Measurements from ENCODE around the gene NTN5. TPM values are rescaled to one million over a fixed set of nuclear protein-coding genes. Genes with fewer than 3 reads are reported as not detected.

NTN5 gene
- total and polyA plus RNA-seq, 9 of the 15 experiments (the other 6 are each of a cell fraction or from before 2014, with no cell fraction given): not detected

DNA sequence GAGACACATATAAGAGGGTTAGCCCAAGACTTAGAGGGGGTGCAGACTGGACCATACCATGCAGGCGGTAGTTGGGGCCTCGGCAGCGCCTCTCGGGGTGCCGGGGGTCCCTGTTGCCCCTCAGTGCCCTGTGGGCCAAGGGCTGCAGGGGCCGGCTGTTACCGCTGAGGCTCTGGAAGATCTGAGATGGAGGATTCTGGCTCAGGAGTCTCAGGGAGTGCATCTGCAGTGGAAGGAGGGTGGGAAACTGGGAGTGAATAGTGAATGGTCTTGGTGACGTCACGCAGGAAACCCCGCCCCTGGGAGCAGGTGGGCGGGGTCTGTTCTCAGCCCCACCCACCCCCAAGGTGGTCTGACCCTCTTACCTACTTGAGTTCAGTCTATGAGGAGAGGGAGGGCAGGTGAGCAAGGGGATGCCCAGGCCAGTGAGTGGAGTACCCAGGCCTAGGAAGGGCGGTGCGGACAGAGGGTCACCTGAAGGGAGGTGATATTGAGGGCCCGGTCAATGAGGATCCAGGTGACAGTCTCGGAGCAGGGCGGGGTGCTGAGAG lies 33.9 kb downstream of the NTN5 start (continued):
- TF ChIP-seq NR3C1 (CRISPR knock-in tag; IDR thresholded peaks at IDR 0.05) (no peak), HMGN3 (IDR thresholded peaks at IDR 0.05; ENCODE audit: borderline replicate concordance, extremely low read depth, insufficient read length, low read depth, low read length) (peak; percentile 51), MTA1 (IDR thresholded peaks at IDR 0.05; ENCODE audit: borderline replicate concordance) (peak; percentile 3; the same call in 1 of the 2 replicates), CREM (IDR thresholded peaks at IDR 0.05; ENCODE audit: low read depth) (peak; percentile 90), POLR2B (IDR thresholded peaks at IDR 0.05; ENCODE audit: low read depth, partially characterized antibody) (peak; percentile 16), KDM5B (IDR thresholded peaks at IDR 0.05; ENCODE audit: insufficient replicate concordance, low read depth, low read length) (no peak), CTBP1 (IDR thresholded peaks at IDR 0.05; ENCODE audit: borderline replicate concordance) (peak; percentile 7; the same call in 1 of the 2 replicates), CCNT2 (IDR thresholded peaks at IDR 0.05; ENCODE audit: borderline replicate concordance, extremely low read depth, insufficient read length, low read depth, low read length) (peak; percentile 32), EGR1 (conservative IDR thresholded peaks at IDR 0.05) (peak; percentile 21; the same call in 1 of the 2 replicates), ZC3H4 (CRISPR knock-in tag; IDR thresholded peaks at IDR 0.05; ENCODE audit: borderline replicate concordance) (peak; percentile 11; the same call in 1 of the 2 replicates), FOXM1 (IDR thresholded peaks at IDR 0.05; ENCODE audit: low read depth) (no peak), FOXM1 (CRISPR knock-in tag; IDR thresholded peaks at IDR 0.05; ENCODE audit: low read depth) (0 out of 2 replicates have a peak, but pooled peaks have one; percentile 28), CREB1 (IDR thresholded peaks at IDR 0.05) (peak; percentile 69), CREB1 (CRISPR knock-in tag; IDR thresholded peaks at IDR 0.05) (peak; percentile 85), JUND (IDR thresholded peaks at IDR 0.05; ENCODE audit: borderline replicate concordance, low read depth, low read length) (peak; percentile 71), JUND (tag; IDR thresholded peaks at IDR 0.05; ENCODE audit: borderline replicate concordance, low read depth, low read length) (peak; percentile 49; the same call in 2 of the 3 replicates), ATF1 (CRISPR knock-in tag; IDR thresholded peaks at IDR 0.05) (peak; percentile 67; the same call in 1 of the 2 replicates), ATF1 (tag; IDR thresholded peaks at IDR 0.05) (peak; percentile 97), XRCC4 (IDR thresholded peaks at IDR 0.05; ENCODE audit: extremely low read depth, insufficient read depth, insufficient read length) (no peak)
- TF ChIP-seq, protein P1, sequence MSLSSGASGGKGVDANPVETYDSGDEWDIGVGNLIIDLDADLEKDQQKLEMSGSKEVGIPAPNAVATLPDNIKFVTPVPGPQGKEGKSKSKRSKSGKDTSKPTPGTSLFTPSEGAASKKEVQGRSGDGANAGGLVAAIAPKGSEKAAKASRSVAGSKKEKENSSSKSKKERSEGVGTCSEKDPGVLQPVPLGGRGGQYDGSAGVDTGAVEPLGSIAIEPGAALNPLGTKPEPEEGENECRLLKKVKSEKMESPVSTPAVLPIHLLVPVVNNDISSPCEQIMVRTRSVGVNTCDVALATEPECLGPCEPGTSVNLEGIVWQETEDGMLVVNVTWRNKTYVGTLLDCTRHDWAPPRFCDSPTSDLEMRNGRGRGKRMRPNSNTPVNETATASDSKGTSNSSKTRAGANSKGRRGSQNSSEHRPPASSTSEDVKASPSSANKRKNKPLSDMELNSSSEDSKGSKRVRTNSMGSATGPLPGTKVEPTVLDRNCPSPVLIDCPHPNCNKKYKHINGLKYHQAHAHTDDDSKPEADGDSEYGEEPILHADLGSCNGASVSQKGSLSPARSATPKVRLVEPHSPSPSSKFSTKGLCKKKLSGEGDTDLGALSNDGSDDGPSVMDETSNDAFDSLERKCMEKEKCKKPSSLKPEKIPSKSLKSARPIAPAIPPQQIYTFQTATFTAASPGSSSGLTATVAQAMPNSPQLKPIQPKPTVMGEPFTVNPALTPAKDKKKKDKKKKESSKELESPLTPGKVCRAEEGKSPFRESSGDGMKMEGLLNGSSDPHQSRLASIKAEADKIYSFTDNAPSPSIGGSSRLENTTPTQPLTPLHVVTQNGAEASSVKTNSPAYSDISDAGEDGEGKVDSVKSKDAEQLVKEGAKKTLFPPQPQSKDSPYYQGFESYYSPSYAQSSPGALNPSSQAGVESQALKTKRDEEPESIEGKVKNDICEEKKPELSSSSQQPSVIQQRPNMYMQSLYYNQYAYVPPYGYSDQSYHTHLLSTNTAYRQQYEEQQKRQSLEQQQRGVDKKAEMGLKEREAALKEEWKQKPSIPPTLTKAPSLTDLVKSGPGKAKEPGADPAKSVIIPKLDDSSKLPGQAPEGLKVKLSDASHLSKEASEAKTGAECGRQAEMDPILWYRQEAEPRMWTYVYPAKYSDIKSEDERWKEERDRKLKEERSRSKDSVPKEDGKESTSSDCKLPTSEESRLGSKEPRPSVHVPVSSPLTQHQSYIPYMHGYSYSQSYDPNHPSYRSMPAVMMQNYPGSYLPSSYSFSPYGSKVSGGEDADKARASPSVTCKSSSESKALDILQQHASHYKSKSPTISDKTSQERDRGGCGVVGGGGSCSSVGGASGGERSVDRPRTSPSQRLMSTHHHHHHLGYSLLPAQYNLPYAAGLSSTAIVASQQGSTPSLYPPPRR (CRISPR knock-in tag; IDR thresholded peaks at IDR 0.05; ENCODE audit: borderline replicate concordance): no peak
- TF ChIP-seq, protein P2, sequence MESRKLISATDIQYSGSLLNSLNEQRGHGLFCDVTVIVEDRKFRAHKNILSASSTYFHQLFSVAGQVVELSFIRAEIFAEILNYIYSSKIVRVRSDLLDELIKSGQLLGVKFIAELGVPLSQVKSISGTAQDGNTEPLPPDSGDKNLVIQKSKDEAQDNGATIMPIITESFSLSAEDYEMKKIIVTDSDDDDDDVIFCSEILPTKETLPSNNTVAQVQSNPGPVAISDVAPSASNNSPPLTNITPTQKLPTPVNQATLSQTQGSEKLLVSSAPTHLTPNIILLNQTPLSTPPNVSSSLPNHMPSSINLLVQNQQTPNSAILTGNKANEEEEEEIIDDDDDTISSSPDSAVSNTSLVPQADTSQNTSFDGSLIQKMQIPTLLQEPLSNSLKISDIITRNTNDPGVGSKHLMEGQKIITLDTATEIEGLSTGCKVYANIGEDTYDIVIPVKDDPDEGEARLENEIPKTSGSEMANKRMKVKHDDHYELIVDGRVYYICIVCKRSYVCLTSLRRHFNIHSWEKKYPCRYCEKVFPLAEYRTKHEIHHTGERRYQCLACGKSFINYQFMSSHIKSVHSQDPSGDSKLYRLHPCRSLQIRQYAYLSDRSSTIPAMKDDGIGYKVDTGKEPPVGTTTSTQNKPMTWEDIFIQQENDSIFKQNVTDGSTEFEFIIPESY (CRISPR knock-in tag; IDR thresholded peaks at IDR 0.05): 0 out of 2 replicates have a peak, but pooled peaks have one; percentile 24
